ENCODE results near the gene PLA2G12A. TPM values are rescaled to one million over a fixed set of nuclear protein-coding genes. Genes with fewer than 3 reads are reported as not detected.

The PLA2G12A gene
- total and polyA plus RNA-seq, 9 of the 15 experiments (the other 6 are each of a cell fraction or from before 2014, with no cell fraction given), result 24.2 to 226 (median 80.5) TPM

DNA sequence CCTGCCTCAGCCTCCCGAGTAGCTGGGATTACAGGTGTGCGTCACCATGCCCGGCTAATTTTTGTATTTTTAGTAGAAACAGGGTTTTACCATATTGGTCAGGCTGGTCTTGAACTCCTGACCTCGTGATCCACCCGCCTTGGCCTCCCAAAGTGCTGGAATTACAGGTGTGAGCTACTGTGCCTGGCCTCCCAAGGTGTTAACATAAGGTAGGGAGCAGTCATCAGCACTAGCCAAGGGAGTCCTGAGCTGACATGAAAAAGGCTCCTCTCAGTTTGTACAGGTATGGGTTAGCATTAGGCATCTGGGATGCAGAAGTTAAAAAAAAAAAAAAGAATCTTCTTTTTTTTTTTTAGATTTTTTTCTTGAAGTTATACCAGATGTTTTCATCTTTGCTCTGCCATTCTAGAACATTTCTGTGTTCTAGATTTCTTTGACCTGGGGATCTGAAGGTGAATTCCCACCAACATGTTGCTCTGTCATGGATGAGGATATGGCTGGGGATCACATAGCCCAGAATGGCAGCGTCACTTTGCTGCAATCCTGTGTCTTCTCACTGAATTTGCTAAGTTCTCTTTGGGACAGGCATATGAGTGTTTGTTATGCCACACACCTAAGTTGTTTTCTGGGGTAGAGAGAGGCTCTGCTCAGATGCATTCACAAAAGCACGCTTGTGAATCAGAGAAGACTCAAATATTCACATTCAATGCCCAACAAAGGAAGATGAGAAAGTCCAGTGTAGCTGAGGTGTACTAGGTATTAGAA is 24.4 kb upstream of the PLA2G12A start:
- no TSS peak for BruUV-seq (replicated peaks)
- CTCF ChIA-PET (ENCODE audit: low intra/inter-chr PET ratio), result no interaction called here
- WGBS (ENCODE audit: insufficient coverage, low coverage, missing lambda C conversion rate), result 77% methylated on average over 7 of the region's 7 CpGs
- TF ChIP-seq ZNF12 (CRISPR knock-in tag; IDR thresholded peaks at IDR 0.05) (no peak), BCL6 (CRISPR knock-in tag; IDR thresholded peaks at IDR 0.05) (no peak), NFRKB (IDR thresholded peaks at IDR 0.05; ENCODE audit: low read depth) (no peak), SRSF3 (IDR thresholded peaks at IDR 0.05; ENCODE audit: insufficient read depth, low read length) (no peak), CTBP1 (IDR thresholded peaks at IDR 0.05; ENCODE audit: borderline replicate concordance) (no peak), CXXC5 (CRISPR knock-in tag; IDR thresholded peaks at IDR 0.05) (no peak), ZC3H11A (IDR thresholded peaks at IDR 0.05; ENCODE audit: low read depth, low read length) (no peak), ZKSCAN8 (CRISPR knock-in tag; IDR thresholded peaks at IDR 0.05) (no peak), THRAP3 (IDR thresholded peaks at IDR 0.05; ENCODE audit: borderline replicate concordance) (no peak), RB1 (IDR thresholded peaks at IDR 0.05; ENCODE audit: low read depth) (no peak), PCBP2 (IDR thresholded peaks at IDR 0.05; ENCODE audit: low read depth, low read length, poor library complexity, severe bottlenecking) (no peak)
- TF ChIP-seq, protein P1, sequence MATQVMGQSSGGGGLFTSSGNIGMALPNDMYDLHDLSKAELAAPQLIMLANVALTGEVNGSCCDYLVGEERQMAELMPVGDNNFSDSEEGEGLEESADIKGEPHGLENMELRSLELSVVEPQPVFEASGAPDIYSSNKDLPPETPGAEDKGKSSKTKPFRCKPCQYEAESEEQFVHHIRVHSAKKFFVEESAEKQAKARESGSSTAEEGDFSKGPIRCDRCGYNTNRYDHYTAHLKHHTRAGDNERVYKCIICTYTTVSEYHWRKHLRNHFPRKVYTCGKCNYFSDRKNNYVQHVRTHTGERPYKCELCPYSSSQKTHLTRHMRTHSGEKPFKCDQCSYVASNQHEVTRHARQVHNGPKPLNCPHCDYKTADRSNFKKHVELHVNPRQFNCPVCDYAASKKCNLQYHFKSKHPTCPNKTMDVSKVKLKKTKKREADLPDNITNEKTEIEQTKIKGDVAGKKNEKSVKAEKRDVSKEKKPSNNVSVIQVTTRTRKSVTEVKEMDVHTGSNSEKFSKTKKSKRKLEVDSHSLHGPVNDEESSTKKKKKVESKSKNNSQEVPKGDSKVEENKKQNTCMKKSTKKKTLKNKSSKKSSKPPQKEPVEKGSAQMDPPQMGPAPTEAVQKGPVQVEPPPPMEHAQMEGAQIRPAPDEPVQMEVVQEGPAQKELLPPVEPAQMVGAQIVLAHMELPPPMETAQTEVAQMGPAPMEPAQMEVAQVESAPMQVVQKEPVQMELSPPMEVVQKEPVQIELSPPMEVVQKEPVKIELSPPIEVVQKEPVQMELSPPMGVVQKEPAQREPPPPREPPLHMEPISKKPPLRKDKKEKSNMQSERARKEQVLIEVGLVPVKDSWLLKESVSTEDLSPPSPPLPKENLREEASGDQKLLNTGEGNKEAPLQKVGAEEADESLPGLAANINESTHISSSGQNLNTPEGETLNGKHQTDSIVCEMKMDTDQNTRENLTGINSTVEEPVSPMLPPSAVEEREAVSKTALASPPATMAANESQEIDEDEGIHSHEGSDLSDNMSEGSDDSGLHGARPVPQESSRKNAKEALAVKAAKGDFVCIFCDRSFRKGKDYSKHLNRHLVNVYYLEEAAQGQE (IDR thresholded peaks at IDR 0.05; ENCODE audit: borderline replicate concordance), result no peak
- TF ChIP-seq, protein P1 (CRISPR knock-in tag; IDR thresholded peaks at IDR 0.05; ENCODE audit: low read depth), result no peak
- TF ChIP-seq, protein P2, sequence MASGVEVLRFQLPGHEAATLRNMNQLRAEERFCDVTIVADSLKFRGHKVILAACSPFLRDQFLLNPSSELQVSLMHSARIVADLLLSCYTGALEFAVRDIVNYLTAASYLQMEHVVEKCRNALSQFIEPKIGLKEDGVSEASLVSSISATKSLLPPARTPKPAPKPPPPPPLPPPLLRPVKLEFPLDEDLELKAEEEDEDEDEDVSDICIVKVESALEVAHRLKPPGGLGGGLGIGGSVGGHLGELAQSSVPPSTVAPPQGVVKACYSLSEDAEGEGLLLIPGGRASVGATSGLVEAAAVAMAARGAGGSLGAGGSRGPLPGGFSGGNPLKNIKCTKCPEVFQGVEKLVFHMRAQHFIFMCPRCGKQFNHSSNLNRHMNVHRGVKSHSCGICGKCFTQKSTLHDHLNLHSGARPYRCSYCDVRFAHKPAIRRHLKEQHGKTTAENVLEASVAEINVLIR (CRISPR knock-in tag; IDR thresholded peaks at IDR 0.05), result no peak

More for the DNA sequence above, 24.4 kb upstream of the PLA2G12A start:
- FAIRE-seq, result no peak
- H3K9ac ChIP-seq (ENCODE audit: insufficient read depth in 1 of 2, low read depth in 2 of 2, low read length in 2 of 2), result no peak overlapping the region
- H4K20me1 ChIP-seq (replicated peaks; ENCODE audit: control insufficient read depth, insufficient read depth, low read length), result no peaks in the 10 kb centered on the region
- H3K79me2 ChIP-seq (ENCODE audit: control insufficient read depth, insufficient read depth, low read length), result no peaks in the 10 kb centered on the region
- no peaks in the 10 kb centered on the region for H3K27me3 ChIP-seq (ENCODE audit: control insufficient read depth in 2 of 2, insufficient read depth in 2 of 2, low read length in 2 of 2)
- H3K9me1 ChIP-seq (ENCODE audit: control insufficient read depth, insufficient read depth, low read length), result no peaks in the 10 kb centered on the region
- no peak overlapping the region for H3K4me2 ChIP-seq (ENCODE audit: insufficient read depth, low read length)
- in situ Hi-C loops (cut with MboI) (no loop called here), intact Hi-C loops (cut with micrococcal nuclease) (no loop called here)
- H3K27ac ChIP-seq (ENCODE audit: extremely low read depth, low read depth, low read length), result no peak overlapping the region
- no peak for ATAC-seq
- H3K4me1 ChIP-seq (replicated peaks in 1 of 2; ENCODE audit: control insufficient read depth in 2 of 2, insufficient read depth in 2 of 2, low read length in 2 of 2), result peaks cover 0 to 10% of the 10 kb centered on the region in 2 experiments; a peak in 2 of 5 replicates
- H2AFZ ChIP-seq (ENCODE audit: low read depth, low read length), result no peak overlapping the region
- POLR2A ChIA-PET, result interaction anchor here (1.2 kb wide), 1 partner anchor 11 kb away, joined by 3 read pairs; no protein-coding TSS in a partner anchor
- H3K4me3 ChIP-seq, result no peak overlapping the region
- DNase-seq (ENCODE audit: extremely low read depth in 1 of 4, low spot score in 3 of 4), result no peak
- no peaks in the 10 kb centered on the region for H3K36me3 ChIP-seq (ENCODE audit: control insufficient read depth, insufficient read depth, low read length)
- H3K9me3 ChIP-seq (replicated peaks; ENCODE audit: control insufficient read depth, insufficient read depth, low read depth, low read length), result no peaks in the 10 kb centered on the region

Data from K562 (cell line).